Stimulated activated CD8-positive, alpha-beta memory T cell treated with anti-CD3 and anti-CD28 coated beads, Interleukin-7, amount 100 ng/mL, for 1 hour (primary cell): Measurements from ENCODE around the gene TSG101.

Experiments
- DNase-seq, 2 donors: peaks; one replicate each; pipeline ENCODE4 v3.0.0-alpha.2; 2020; ENCODE audit warnings: low read depth in 2 of 2

Gene TSG101, protein sequence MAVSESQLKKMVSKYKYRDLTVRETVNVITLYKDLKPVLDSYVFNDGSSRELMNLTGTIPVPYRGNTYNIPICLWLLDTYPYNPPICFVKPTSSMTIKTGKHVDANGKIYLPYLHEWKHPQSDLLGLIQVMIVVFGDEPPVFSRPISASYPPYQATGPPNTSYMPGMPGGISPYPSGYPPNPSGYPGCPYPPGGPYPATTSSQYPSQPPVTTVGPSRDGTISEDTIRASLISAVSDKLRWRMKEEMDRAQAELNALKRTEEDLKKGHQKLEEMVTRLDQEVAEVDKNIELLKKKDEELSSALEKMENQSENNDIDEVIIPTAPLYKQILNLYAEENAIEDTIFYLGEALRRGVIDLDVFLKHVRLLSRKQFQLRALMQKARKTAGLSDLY

GRCh38 chr11:18526521-18527296 is at the start of gene TSG101:
Gene TSG101 (minus strand): TSS chr11:18526942. CDS start chr11:18526816, 126 bp downstream.
- peak; percentile 88 to 91 for DNase-seq

DNA sequence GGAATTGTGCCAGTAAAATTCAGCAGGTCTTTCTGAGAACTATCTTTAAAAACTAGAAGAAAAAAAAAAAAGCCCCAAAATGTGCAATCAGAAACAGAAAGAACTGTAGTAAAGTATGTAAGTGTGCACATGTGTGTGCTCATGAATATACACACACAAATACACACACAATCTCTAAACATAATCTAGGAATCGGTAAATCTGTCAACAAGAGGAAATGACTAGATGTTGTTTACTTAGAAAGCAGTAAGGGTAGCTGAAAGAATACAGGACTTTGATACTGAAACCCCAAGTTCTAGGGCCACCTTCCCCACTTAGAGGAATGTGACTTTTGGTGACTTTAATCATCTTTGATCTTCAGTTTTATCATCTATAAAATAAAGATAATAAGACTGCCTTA is 48.6 kb upstream of the TSG101 start:
- no peak for DNase-seq

- no peak for DNase-seq
Observed at GRCh38 chr11:18567081-18567480, 40.3 kb upstream of the TSG101 start.

DNA sequence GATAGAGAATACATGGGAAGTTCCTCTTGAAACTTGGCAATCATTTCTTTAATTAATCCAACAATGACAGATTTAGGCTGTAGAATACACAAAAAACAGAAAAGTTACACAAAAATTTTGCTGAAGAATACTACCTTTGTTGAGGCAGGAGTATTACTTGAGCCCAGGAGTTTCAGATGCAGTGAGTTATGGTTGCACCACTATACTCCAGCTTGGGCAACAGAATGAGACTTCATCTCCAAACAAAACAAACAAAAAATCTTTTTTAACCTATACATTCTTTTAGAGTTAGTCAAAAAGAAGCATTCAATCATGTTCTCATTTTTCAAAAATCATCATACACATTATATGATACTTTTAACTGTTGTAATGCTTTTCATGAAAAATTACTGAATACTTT is 39.7 kb upstream of the TSG101 start:
- DNase-seq = no peak

DNA sequence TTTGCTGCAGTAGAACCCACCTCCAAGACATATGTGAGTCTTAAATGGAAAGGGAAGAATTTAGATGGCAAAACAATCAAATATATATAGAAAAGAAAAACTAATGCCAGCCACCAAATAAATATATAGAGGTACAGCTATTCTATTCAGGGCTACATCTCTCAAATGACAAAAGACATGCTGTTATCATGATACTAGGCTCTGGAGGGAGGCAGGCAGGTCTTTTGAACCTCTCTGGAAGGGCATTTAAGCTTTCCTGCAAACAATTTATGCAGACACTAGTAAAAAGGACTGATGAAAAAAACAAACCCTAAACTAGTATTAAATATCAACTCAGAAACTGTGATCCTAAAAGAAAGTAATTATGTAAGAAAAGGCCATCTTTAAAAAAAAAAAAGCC is 37.4 kb upstream of the TSG101 start:
- no peak for DNase-seq

DNA sequence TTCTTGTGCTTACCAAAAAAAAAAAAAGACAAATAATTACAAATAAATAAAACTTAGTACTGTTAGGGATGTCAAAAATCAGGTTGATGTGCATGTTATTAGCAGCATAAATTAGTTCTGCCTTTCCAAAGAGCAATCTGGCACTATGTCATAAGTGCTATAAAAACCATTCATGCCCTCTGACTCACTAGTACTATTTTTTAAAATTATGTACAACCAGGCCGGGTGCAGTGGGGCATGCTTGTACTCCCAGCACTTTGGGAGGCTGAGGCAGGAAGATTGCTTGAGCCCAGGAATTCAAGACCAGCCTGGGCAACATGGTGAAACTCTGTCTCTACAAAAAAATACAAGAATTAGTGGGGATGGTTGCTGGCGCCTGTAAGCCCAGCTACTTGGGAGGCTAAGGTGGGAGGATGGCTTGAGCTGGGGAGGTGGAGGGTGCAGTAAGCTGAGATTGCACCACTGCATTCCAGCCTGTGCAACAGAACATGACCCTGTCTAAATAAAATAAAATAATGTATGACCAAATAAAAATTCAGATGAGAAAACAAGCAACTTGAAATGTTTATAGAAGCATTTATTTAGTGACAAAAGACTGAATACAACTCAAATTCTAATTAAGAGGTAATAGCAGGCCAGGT is 36.5 kb upstream of the TSG101 start:
- DNase-seq = no peak

- no peak for DNase-seq
Observed at GRCh38 chr11:18548001-18548400, 21.3 kb upstream of the TSG101 start.

DNA sequence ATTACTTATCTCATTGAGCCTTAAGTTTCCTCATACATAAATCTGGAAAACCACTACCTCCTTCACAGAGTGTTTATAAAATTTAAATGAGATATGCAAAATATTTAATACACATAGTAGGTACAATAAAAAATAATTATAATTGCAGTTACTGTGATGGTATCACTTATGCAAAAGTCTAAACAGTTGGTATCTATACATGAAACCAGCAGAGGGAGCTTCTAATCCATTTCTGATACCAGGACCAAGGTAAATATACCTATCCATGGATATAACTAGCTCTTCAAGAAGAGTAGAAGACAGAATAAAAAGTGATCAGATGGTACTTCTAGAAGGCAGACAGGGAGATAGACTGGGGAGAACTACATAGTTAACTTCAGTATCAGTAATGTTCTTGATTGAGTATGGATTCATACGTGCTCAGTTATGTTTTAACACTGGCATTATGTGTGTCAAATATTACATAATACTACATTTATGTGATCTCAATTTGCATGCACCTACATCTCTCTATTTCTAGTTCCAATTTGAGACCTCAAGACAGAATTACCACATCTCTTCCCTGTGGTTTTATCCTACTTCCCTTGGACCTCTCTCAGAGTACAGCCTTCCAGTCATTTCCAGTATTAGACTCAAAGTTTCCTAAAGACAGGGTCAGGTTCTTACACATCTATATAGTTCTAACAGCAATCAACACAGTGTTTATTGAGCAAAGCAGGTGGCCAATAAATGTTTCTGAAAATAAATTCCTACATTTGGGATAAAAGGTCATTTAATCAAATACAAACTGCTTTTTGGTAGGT is 13.7 kb upstream of the TSG101 start:
- DNase-seq = no peak

DNA sequence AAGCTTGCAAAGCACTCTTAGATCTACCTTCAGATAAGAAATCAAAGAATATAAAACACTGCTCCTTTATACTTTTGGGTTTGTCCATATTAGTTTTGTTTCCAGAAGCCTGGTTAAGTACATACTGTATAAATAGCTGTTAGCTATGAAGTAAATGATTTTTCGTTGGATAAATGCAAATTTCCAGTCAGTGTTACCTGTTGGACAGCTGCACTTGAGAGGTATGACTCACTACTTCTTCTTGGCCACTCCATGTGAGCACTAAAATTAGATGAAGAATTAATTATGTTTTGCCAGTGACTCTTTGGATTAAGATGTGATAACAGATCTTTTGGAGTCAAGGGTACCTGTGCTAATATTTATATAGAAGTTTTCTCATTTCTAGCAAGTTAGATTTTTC is 9.5 kb upstream of the TSG101 start:
- no peak for DNase-seq

DNA sequence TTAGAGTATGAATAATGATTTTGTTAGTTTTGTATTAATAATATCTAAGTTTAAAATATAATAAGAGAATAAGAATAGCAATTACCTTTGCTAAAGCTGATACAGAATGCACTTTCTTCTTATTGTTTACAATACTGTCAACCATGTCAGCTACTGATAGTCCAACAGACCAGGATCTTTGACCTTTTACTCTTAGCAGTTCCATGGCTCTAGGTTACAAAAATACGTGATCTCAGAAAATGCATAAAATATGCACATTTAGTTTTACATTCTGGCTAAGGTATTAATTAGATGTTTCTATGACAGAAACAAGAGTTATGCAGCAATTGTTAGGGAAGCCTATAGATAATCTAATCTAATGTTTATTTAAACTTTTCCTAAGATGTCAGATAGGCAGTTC is 7.5 kb upstream of the TSG101 start:
- DNase-seq = no peak

DNA sequence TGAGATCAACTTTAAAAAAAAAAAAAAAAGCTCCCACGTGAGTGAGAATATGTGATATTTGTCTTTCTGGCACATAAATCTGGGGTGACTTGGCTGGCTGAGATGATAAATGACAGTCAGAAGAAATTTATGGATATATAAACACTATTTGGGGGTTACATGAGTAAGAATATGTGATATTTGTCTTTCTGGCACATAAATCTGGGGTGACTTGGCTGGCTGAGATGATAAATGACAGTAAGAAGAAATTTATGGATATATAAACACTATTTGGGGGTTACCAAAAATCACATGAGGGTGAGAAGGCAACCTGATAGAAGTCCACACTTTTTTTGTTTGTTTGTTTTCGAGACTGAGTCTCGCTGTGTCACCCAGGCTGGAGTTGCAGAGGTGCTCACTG is 6.6 kb upstream of the TSG101 start:
- no peak for DNase-seq

DNA sequence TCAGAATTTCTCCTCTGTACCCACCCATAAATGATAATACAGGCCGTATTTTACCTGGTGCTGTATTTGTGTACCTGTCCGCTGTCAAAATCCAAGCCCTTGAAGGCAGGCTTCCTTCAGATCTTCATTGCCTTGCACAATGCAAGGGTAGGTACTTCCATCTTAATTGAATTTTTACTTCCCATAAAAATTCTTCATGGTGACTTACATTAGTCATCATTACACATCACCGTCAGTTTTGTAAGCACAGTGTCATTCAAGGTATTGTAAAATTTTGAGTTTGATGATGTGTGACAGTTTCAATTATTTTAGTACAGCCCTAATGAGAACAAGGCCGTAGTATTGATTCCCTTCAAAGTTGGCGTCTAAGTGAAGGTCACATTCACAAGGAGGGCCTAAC is 770 bp upstream of the TSG101 start:
- no peak for DNase-seq

DNA sequence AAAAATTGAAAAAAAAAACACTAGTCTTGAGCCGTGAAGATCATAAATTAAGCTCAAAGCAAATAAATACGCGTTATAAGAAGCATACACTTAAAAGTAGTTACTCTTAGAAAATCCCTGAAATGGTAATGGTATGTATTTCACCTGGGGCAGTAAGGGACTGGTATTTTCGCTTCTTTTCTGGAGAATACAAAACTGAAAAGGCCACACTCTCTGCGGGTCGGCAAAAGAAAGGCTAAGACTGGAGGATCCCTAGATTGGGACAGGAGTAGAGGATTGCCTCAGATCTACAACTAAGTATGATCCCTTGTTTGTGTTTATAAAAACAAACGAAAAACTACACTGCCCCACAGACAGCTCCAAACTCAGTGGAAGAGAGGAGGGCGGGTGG is 617 bp downstream of the TSG101 start:
- DNase-seq = no peak

- DNase-seq = no peak
Observed at GRCh38 chr11:18524248-18524647, 2.5 kb downstream of the TSG101 start.

GRCh38 chr11:18523084-18523483 is 3.7 kb downstream of the TSG101 start:
- no peak for DNase-seq

- DNase-seq = no peak
Observed at GRCh38 chr11:18522388-18522787, 4.4 kb downstream of the TSG101 start.

DNA sequence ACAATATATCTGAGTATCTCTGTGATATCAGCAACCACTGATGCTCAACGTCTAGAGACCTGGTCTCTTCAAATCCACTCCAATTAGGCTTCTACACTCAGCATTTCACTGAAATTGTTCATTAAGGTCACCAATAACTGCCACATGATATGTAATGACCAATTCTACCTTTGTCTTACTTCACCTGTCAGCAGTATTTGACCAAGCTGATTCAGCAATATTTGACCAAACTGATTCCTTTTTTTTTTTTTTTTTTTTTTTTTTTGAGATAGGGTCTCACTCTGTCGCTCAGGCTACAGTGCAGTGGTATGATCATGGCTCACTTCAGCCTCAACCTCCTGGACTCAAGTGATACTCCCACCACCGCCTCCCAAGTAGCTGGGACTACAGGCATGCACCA is 5.6 kb downstream of the TSG101 start:
- DNase-seq = no peak

DNA sequence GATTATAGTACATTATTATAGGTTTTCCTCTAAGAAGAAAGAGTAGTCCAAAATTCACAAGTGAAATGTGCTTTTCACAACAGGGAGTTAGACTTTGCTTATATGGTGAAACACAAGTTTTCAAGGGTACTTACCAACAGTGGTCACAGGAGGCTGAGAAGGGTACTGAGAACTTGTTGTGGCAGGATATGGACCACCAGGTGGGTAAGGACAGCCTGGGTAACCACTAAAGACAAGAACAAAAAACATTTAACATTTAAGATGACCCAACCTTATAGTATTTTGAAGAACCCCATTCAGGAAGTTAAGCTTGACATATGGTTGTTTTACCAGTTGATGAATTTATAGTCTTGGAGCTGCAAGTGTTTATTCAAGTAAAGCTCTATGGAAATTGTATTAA is 24.4 kb downstream of the TSG101 start:
- DNase-seq = no peak

GRCh38 chr11:18501629-18502028 is 25.1 kb downstream of the TSG101 start:
- DNase-seq = no peak

DNA sequence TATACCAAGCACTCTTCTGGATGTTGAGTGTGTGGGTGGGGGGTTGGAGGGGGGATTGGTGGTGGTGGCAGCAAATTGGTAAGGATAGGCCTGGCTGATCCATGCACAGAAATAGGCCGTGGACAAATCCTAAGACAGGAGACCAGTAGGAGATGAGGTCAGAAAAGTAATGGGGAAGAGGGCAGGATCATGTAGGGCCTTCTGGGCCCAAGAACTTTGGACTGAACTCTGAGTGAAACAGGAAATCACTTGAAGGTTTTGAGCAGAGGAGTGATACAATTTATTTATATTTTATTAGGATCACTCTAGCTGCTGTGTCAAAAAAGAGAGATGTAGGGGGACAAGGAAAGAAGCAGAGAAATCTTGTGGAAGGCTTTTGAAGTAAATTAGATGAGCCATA is 28.7 kb downstream of the TSG101 start:
- no peak for DNase-seq

GRCh38 chr11:18495703-18496102 is 31.0 kb downstream of the TSG101 start:
- DNase-seq = no peak

GRCh38 chr11:18495271-18495670 is 31.5 kb downstream of the TSG101 start:
- DNase-seq = no peak
